Activated T-cell treated with anti-CD3 and anti-CD28 coated beads, Interleukin-2, amount 50 U/mL, for 4 hours (primary cell): ENCODE data around the gene AFF2. TPM values are rescaled to one million over a fixed set of nuclear protein-coding genes. Genes with fewer than 3 reads are reported as not detected.

Experiments
- ATAC-seq, 2 donors: fragments of 200-7000 bp; cut with Tn5 transposase; one replicate each; pipeline ENCODE4 v1.10.0; 2021
- DNase-seq: peaks from one replicate; pipeline ENCODE4 v3.0.0-alpha.2; 2020
- H3K27me3 Mint-ChIP-seq: one replicate; pipeline ENCODE4 v1.8.0; 2021; ENCODE audit warnings: low read depth, mixed read lengths
- H3K36me3 Mint-ChIP-seq: one replicate; pipeline ENCODE4 v1.8.0; 2022; ENCODE audit warnings: mixed read lengths; ENCODE audit not compliant: insufficient read depth
- H3K4me1 Mint-ChIP-seq: one replicate; pipeline ENCODE4 v1.8.0; 2021; ENCODE audit warnings: low read depth, mixed read lengths
- H3K4me3 Mint-ChIP-seq: one replicate; pipeline ENCODE4 v1.8.0; 2021; ENCODE audit warnings: mild to moderate bottlenecking, moderate library complexity, mixed read lengths
- H3K9me3 Mint-ChIP-seq: one replicate; pipeline ENCODE4 v1.8.0; 2021; ENCODE audit warnings: mixed read lengths
- total RNA-seq, 3 donors: library from RNA; stranded (reverse); gene quantifications; one replicate each; pipeline ENCODE4 v1.2.1, GENCODE V29; 2021

The AFF2 gene
- total RNA-seq, 3 donors from 2014 or later = 4.9 to 7.0 (median 5.8) TPM

DNA sequence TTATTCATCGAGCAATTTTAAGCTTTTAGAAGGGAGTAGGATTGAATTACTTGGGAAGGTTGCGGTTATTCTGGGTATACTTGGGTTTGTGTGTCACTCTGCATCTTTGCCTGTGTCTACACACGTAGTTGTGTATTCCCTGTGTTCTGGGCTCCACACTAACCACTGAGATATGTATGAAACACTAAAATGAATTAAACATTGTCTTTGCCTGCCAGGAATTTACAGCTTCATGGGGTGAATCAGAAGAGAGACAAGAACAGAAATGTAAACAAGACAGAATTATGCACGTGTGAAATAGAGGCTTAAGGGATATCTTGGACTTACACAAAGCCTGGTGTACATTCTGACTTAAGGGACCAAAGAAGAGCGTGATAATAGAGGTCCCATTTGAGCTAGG is 228.5 kb downstream of the AFF2 start:
- H3K4me1 Mint-ChIP-seq = no peaks in the 10 kb centered on the region
- no peak for ATAC-seq

GRCh38 chrX:148732743-148733142 is 232.3 kb downstream of the AFF2 start:
- ATAC-seq (no peak), DNase-seq (no peak)
- no peaks in the 10 kb centered on the region for H3K4me1 Mint-ChIP-seq
- H3K27me3 Mint-ChIP-seq = no peaks in the 10 kb centered on the region
- no peaks in the 10 kb centered on the region for H3K36me3 Mint-ChIP-seq
- no peak overlapping the region for H3K4me3 Mint-ChIP-seq
- no peaks in the 10 kb centered on the region for H3K9me3 Mint-ChIP-seq

More for the DNA sequence above, 228.5 kb downstream of the AFF2 start:
- H3K4me3 Mint-ChIP-seq = no peak overlapping the region
- no peaks in the 10 kb centered on the region for H3K36me3 Mint-ChIP-seq
- H3K27me3 Mint-ChIP-seq = no peaks in the 10 kb centered on the region
- no peaks in the 10 kb centered on the region for H3K9me3 Mint-ChIP-seq
- no peak for DNase-seq

DNA sequence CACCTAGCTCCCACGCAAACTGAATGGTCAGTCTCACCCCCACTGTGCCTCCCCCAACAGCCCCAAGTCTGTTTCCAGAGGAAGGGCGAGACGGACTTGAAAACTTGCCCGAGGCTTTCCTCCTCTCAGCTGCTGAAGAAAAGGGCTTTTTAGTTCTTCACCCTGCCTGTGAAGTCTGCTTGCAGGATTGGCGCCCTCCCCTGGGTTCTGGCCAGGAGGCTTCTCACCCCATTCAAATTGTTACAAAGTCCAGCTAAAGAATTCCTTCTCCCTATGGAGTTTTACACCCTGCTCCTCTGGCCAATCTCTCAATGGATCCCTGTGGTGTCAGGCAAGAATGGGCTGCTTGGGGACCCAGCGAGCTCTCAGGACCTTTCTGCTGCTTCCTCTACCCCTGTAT is 241.0 kb downstream of the AFF2 start:
- Mint-ChIP-seq H3K4me3 (no peak overlapping the region), H3K4me1 (peaks cover 3% of the 10 kb centered on the region), H3K27me3 (no peaks in the 10 kb centered on the region), H3K9me3 (peaks cover 4% of the 10 kb centered on the region), H3K36me3 (no peaks in the 10 kb centered on the region)
- DNase-seq (no peak), ATAC-seq (no peak)

GRCh38 chrX:148755111-148755510 is 254.7 kb downstream of the AFF2 start:
- H3K27me3 Mint-ChIP-seq = no peaks in the 10 kb centered on the region
- H3K9me3 Mint-ChIP-seq = no peaks in the 10 kb centered on the region
- ATAC-seq (no peak), DNase-seq (no peak)
- no peaks in the 10 kb centered on the region for H3K4me1 Mint-ChIP-seq
- H3K36me3 Mint-ChIP-seq = no peaks in the 10 kb centered on the region
- H3K4me3 Mint-ChIP-seq = no peak overlapping the region

GRCh38 chrX:148763896-148764295 is 263.5 kb downstream of the AFF2 start:
- Mint-ChIP-seq H3K36me3 (no peaks in the 10 kb centered on the region), H3K27me3 (no peaks in the 10 kb centered on the region), H3K4me3 (no peak overlapping the region), H3K9me3 (no peaks in the 10 kb centered on the region), H3K4me1 (no peaks in the 10 kb centered on the region)
- DNase-seq (no peak), ATAC-seq (no peak)

DNA sequence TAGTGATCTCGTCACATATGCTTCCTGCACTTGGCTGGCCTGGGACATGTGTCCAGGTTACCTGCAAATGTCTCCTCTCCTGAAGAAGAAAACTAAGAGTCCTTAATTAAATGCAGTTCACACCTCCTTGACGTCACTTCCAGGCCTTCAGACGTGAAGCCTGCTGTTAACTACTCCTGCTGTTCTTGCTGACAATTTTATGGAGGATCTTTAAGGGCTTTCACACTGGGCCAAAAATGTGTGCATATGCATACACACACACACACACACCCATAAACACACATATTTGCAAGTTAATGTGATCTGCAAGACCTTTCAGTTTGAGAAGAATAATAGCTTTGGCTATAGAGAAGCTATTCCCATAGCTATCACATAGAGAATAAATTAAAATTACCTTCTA is 267.9 kb downstream of the AFF2 start:
- DNase-seq = no peak
- no peaks in the 10 kb centered on the region for H3K27me3 Mint-ChIP-seq
- no peak overlapping the region for H3K4me3 Mint-ChIP-seq
- no peaks in the 10 kb centered on the region for H3K9me3 Mint-ChIP-seq
- no peak for ATAC-seq
- no peaks in the 10 kb centered on the region for H3K36me3 Mint-ChIP-seq
- H3K4me1 Mint-ChIP-seq = no peaks in the 10 kb centered on the region

DNA sequence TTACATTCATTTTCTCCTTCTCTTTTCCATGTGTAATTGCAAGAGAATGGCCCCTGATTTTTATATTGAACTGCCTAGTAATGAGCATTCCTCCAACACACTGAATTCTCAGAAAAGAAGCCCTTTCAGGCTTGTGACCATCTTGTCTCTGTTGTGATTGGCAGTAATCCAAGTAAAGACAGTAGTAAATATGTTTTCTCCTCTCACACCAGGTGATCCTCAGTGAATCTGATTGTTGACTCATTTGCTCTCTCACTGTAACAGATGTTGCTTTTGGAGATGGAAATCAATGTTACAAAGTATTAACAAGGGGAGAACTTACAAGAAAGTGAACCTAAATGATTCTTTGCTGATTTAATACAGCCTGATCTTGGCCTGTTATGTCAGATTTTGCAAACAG is 271.0 kb downstream of the AFF2 start:
- H3K36me3 Mint-ChIP-seq = no peaks in the 10 kb centered on the region
- H3K4me3 Mint-ChIP-seq = no peak overlapping the region
- H3K4me1 Mint-ChIP-seq = no peaks in the 10 kb centered on the region
- H3K27me3 Mint-ChIP-seq = no peaks in the 10 kb centered on the region
- DNase-seq (no peak), ATAC-seq (no peak)
- peaks cover 3% of the 10 kb centered on the region for H3K9me3 Mint-ChIP-seq

DNA sequence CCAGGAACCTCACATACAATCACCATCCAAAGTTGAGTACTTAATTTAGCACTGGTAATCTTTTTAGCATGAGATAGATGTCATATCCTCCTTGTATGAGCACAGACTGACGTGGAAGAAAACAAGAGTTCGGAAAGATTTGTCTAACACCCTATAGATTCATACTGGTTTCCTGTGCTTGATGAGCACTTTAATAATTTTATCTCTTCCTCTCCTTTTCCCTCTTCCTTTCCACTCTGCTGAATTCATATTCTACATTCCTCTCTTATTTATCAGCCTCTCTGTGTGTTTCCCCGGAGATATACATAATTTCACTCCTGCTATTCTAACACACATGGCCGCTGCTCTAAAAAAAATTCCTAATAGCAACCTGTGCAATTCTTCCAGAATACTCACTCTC is 273.9 kb downstream of the AFF2 start:
- no peak overlapping the region for H3K4me3 Mint-ChIP-seq
- no peak for ATAC-seq
- no peak for DNase-seq
- H3K27me3 Mint-ChIP-seq = no peaks in the 10 kb centered on the region
- peaks cover 11% of the 10 kb centered on the region for H3K9me3 Mint-ChIP-seq
- no peaks in the 10 kb centered on the region for H3K4me1 Mint-ChIP-seq
- no peaks in the 10 kb centered on the region for H3K36me3 Mint-ChIP-seq

- no peaks in the 10 kb centered on the region for H3K27me3 Mint-ChIP-seq
- no peak for DNase-seq
- no peaks in the 10 kb centered on the region for H3K36me3 Mint-ChIP-seq
- peaks cover 6% of the 10 kb centered on the region for H3K9me3 Mint-ChIP-seq
- no peak for ATAC-seq
- H3K4me3 Mint-ChIP-seq = no peak overlapping the region
- H3K4me1 Mint-ChIP-seq = no peaks in the 10 kb centered on the region
Observed at GRCh38 chrX:148784137-148784536, 283.7 kb downstream of the AFF2 start.

- Mint-ChIP-seq H3K9me3 (peaks cover 5% of the 10 kb centered on the region), H3K27me3 (no peaks in the 10 kb centered on the region), H3K36me3 (no peaks in the 10 kb centered on the region), H3K4me1 (no peaks in the 10 kb centered on the region), H3K4me3 (no peak overlapping the region)
- no peak for ATAC-seq
- DNase-seq = no peak
Observed at GRCh38 chrX:148784856-148785255, 284.4 kb downstream of the AFF2 start.

DNA sequence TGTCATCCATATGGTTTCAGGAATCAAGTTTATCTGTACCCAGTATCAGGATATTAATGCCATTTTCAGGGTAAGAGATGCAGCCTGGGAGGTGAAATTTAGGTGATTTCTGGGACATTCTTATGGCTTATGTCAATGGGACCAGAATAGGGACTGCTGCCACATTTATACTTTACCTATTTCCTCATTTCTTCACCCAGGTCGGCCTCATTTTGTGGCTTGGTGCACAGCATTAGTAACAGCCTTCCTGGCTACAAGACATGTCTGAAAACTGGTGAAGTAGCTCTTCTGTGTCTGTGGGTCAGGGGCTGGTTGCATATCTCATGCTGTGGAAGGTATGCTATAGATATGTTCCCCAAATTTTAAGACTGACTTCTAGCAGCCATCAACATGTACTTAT is 284.8 kb downstream of the AFF2 start:
- no peak overlapping the region for H3K4me3 Mint-ChIP-seq
- H3K4me1 Mint-ChIP-seq = no peaks in the 10 kb centered on the region
- H3K27me3 Mint-ChIP-seq = no peaks in the 10 kb centered on the region
- peaks cover 3% of the 10 kb centered on the region for H3K9me3 Mint-ChIP-seq
- DNase-seq (no peak), ATAC-seq (no peak)
- no peaks in the 10 kb centered on the region for H3K36me3 Mint-ChIP-seq

- Mint-ChIP-seq H3K4me3 (no peak overlapping the region), H3K36me3 (no peaks in the 10 kb centered on the region), H3K9me3 (no peaks in the 10 kb centered on the region), H3K4me1 (no peaks in the 10 kb centered on the region), H3K27me3 (no peaks in the 10 kb centered on the region)
- no peak for ATAC-seq
- DNase-seq = no peak
Observed at GRCh38 chrX:148788449-148788848, 288.0 kb downstream of the AFF2 start.

GRCh38 chrX:148794350-148794749 is 293.9 kb downstream of the AFF2 start:
- ATAC-seq (no peak), DNase-seq (no peak)
- Mint-ChIP-seq H3K4me3 (no peak overlapping the region), H3K9me3 (no peaks in the 10 kb centered on the region), H3K36me3 (no peaks in the 10 kb centered on the region), H3K27me3 (no peaks in the 10 kb centered on the region), H3K4me1 (no peaks in the 10 kb centered on the region)

DNA sequence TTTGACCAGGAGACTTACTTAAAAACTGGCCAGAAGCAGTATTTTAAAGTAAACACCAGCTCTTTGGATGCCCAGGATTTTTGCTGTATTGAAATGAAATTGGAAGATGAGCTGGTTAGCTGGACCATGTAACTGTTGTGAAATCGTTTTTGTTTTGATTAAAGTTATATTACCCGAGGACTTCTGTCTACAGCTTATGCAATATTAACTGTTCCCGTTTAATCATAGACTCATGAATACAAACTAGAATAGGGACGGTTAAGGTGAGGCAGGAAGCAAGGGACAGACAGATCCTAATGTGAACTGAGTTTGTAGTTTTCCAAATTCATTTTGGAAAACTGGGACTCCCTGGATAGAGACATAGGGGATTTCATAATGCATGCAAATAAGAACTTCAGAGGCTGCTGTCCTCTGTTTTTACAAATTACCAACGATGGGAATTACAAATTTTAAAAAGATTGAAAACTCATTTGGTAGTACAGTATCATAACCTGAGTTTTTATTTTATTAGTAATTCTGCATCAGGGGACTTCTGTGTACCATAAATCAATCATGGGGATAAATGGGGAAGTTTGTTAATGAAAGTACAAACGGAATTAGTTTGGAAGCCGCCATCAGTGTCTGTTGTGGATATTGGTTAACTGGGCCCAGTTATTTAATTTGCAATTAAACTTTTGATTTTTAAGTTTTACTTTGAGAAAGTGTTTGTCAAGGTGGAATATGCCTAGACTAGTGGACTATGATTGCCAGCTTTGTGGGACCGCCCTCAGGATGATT is 304.4 kb downstream of the AFF2 start:
- Mint-ChIP-seq H3K36me3 (no peaks in the 10 kb centered on the region), H3K4me1 (no peaks in the 10 kb centered on the region), H3K27me3 (no peaks in the 10 kb centered on the region), H3K4me3 (no peak overlapping the region), H3K9me3 (no peaks in the 10 kb centered on the region)
- ATAC-seq (no peak), DNase-seq (no peak)

- H3K4me3 Mint-ChIP-seq = no peak overlapping the region
- no peaks in the 10 kb centered on the region for H3K4me1 Mint-ChIP-seq
- ATAC-seq (no peak), DNase-seq (no peak)
- no peaks in the 10 kb centered on the region for H3K9me3 Mint-ChIP-seq
- H3K36me3 Mint-ChIP-seq = no peaks in the 10 kb centered on the region
- no peaks in the 10 kb centered on the region for H3K27me3 Mint-ChIP-seq
Observed at GRCh38 chrX:148806145-148806870, 305.9 kb downstream of the AFF2 start.
